GM19238 (cell line): ENCODE measurements around the gene TPCN2.

ENCODE experiments used
- DNase-seq: peaks from one replicate; pipeline ENCODE4 v3.0.0; 2011; ENCODE audit warnings: low spot score; ENCODE audit not compliant: insufficient read length

TPCN2 gene

DNA sequence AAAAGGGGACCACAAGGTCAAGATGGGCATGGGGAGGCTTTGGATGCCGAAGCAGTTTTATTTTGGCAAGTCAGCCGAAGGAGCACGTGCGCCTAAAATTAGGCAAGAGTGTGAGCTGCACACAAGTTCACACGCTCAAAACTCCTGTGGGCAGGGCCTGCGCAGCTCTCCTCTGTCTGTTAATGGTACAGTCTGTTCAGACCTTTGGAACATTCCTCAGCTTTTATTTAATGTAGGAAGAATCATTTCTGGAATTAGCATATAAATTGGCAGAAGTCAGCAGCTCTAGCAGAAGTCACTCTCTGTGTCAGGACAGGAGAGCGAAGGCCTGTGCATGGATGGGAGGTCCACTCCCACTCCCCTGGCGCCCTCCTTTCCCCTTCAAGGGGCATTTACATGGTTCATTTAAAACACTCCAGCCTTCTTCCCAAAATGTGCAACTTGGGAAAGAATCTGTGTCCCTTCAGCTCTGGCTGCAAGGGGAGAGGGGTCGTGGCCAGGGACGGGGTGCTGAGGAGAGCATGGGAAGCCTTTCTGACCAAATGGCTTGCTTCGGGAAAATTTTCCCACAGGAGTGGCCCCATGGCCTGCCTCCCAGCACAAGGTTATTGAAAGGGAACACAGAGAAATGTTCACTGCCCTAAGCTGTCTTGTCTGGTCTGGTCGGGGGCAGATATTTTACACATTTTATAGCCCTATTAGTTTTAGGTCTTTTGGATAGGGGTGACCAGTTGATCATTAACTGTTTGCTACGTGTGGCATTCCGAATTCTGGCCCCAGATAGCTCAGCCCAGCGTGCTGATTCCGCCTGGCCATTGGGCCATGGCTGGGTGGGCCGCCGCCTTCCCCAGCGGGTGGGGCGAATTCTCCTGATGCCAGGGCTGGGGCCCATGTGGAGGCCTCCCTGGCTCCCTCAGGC, 63.2 kb downstream of the TPCN2 start:
- DNase-seq = no peak

GRCh38 chr11:69113226-69113625, 64.5 kb downstream of the TPCN2 start:
- DNase-seq = no peak

DNA sequence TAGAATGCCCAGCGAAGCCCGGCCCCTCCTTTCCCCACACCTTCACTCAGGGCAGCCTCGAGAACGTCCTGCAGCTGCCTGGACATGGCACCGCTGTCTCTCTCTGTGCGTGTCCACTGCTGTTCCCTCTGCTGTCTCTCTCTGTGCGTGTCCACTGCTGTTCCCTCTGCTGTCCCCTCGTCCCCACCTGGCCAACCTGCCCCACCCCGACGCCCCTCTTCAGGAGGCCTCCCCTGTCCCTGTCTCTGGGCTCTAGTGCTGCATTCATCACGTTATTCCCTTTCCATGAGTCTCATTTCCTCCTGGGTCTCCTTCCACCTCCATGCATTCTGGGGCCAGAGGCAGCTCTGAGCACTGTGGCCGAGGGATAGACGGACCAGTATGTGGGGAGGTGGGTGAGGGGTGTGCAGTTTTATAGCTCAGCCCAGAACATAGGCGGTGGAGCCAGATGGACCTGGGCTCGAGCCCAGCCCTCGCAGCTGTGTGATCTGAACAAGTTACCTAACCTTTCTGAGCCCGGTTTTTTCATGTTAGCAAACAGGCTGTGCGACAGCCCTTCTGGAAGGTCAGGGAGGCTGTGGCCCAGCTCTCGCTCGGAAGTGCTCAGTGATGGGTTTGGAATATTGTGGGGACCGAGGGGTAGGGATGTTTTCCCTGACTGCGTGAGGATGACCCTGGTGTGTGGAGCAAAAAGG, 65.1 kb downstream of the TPCN2 start:
- DNase-seq = no peak

DNA sequence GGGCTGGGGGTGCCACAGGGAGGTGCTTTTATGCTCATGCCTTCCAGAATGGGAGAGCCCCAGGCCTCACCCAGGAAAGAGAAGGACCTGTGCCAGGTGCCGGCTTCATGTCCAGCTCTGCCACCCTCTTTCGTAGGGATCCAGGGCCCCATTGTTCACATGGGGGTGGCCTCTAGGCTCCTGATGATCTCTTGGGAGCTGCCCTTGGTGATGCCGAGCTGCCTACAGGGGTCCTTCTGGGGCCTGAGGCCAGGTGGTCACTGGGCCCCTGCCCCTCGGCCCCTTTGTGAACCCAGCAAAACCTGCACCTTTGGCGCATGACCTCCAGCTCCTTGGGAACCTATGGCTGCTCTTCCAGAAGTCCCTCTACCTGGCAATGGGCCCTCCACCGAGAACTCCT, 65.6 kb downstream of the TPCN2 start:
- DNase-seq = no peak

- no peak for DNase-seq
These were observed 66.2 kb downstream of the TPCN2 start for GRCh38 chr11:69114811-69115523.

- DNase-seq = no peak
These were observed 67.1 kb downstream of the TPCN2 start for GRCh38 chr11:69115586-69116560.

GRCh38 chr11:69116671-69117070, 67.9 kb downstream of the TPCN2 start:
- no peak for DNase-seq

DNA sequence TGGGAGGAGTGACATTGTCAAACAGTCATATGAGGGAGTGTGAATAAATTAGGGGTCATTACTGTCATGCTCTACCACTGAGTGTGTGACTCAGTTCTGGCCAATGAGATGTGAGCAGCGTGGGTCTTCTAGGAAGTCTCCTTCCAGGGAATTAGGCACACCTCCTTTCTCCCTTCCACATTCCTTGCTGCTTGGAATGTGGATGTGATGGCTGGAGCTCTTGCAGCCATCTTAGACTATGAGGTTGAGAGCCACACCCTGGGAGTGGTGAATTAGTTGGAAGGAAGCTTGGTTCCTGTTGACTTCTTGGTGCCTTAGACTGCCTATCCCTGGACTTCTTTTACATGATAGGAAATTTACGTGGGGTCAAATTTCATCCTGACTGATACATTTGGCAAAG, 70.5 kb downstream of the TPCN2 start:
- no peak for DNase-seq

- no peak for DNase-seq
These were observed 71.6 kb downstream of the TPCN2 start for GRCh38 chr11:69120096-69120875.

DNA sequence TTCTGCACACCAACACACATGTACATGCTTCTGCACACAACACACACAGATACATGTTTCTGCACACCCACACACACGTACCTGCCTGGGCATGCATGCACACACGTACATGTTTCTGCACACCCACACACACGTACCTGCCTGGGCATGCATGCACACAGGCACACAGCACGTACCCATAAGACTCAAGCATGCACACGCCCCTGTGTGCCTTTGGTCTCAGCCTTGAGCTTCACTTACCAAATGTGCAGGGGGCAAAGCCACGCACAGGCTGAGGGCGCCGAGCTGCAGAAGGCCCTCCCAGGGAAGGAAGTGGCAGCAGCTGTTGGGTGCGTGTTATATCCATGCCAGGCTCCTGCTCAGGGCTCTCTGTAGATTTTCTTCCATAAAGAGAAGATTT, 72.3 kb downstream of the TPCN2 start:
- DNase-seq = no peak

GRCh38 chr11:69121621-69122325, 73.0 kb downstream of the TPCN2 start:
- DNase-seq = no peak

- DNase-seq = no peak
These were observed 73.5 kb downstream of the TPCN2 start for GRCh38 chr11:69122326-69122629.

GRCh38 chr11:69122630-69123431, 74.1 kb downstream of the TPCN2 start:
- DNase-seq = no peak

DNA sequence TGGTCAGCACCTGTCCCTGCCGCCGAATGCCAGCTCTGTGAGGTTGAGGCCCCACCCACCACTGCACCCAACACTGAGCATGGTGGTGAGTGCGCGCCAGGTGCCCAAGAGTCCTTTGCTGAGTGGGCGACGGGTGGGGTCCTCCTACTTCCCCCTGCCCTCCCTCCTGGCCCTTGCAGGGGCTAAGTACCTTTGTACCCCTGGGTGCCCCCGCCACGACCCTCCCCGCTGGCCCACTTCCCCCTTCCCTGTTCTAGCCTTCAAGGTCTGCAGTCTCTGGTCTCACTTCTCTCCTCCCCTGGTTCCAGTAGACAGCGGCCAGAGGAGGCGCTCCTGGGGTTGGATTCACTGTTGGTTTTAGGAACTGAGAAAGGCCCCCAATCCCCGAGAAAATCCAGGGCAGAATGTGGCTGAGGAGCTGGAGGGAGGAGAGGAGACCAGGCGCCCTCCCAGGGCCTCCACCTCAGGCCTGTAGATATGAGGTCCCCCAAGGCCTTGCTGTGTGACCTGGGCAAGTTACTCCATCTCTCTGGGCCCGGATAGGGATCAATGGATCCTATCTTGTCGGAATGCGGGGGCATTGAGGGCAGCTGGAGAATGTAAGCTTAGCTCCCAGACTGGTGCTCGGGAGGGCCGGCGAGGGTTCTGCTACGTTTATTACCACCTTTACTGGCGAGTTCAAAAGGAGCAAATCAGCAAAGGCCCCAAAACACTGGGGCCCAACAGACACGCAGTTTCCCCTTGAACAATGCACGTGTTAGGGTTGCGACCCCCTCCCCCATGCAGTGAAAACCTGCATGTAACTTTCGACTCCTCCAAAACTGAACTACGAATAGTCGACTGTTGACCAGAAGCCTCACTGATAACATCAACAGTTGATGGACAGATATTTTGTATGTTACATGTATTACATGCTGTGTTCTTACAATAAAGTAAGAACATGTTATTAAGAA, 75.1 kb downstream of the TPCN2 start:
- DNase-seq = no peak

- DNase-seq = no peak
These were observed 77.1 kb downstream of the TPCN2 start for GRCh38 chr11:69125861-69126260.

GRCh38 chr11:69126286-69126685, 77.6 kb downstream of the TPCN2 start:
- no peak for DNase-seq

GRCh38 chr11:69127081-69127850, 78.5 kb downstream of the TPCN2 start:
- no peak for DNase-seq
